ENCODE results near the gene RASGEF1B. TPM values are rescaled to one million over a fixed set of nuclear protein-coding genes. Genes with fewer than 3 reads are reported as not detected.

RASGEF1B gene
- total RNA-seq, 4 donors from 2014 or later = 35.0 to 56.7 (median 50.2) TPM

GRCh38 chr4:81399306-81400086 is 72.2 kb downstream of the RASGEF1B start:
- ATAC-seq (ENCODE audit: low FRiP score) = no peak
- no peak for TF ChIP-seq CTCF (IDR thresholded peaks at IDR 0.05)
- no peak for DNase-seq (ENCODE audit: low spot score)

- no peak for DNase-seq (ENCODE audit: low spot score)
Measured at GRCh38 chr4:81398379-81398778, 73.3 kb downstream of the RASGEF1B start.

GRCh38 chr4:81397635-81398034 is 74.1 kb downstream of the RASGEF1B start:
- no peak for ATAC-seq (ENCODE audit: low FRiP score)
- no peak for DNase-seq (ENCODE audit: low spot score)
- no peak for TF ChIP-seq CTCF (IDR thresholded peaks at IDR 0.05)

More at GRCh38 chr4:81398379-81398778, 73.3 kb downstream of the RASGEF1B start:
- TF ChIP-seq CTCF (IDR thresholded peaks at IDR 0.05) = no peak
- no peak for ATAC-seq (ENCODE audit: low FRiP score)

GRCh38 chr4:81395239-81395638 is 76.5 kb downstream of the RASGEF1B start:
- DNase-seq (ENCODE audit: low spot score) (no peak), ATAC-seq (ENCODE audit: low FRiP score) (no peak)
- TF ChIP-seq CTCF (IDR thresholded peaks at IDR 0.05) = no peak

GRCh38 chr4:81392164-81392563 is 79.5 kb downstream of the RASGEF1B start:
- no peak for TF ChIP-seq CTCF (IDR thresholded peaks at IDR 0.05)
- ATAC-seq (ENCODE audit: low FRiP score) (no peak), DNase-seq (ENCODE audit: low spot score) (no peak)

GRCh38 chr4:81389720-81390119 is 82.0 kb downstream of the RASGEF1B start:
- no peak for TF ChIP-seq CTCF (IDR thresholded peaks at IDR 0.05)
- ATAC-seq (ENCODE audit: low FRiP score) (no peak), DNase-seq (ENCODE audit: low spot score) (no peak)

GRCh38 chr4:81380437-81380836 is 91.3 kb downstream of the RASGEF1B start:
- TF ChIP-seq CTCF (IDR thresholded peaks at IDR 0.05) = no peak
- ATAC-seq (ENCODE audit: low FRiP score) (no peak), DNase-seq (ENCODE audit: low spot score) (no peak)
